ENCODE measurements around the gene PSMB10. TPM values are rescaled to one million over a fixed set of nuclear protein-coding genes. Genes with fewer than 3 reads are reported as not detected.

Gene PSMB10
- total and polyA plus RNA-seq, 2 donors (not counting 3 experiments of a cell fraction or from before 2014, with no cell fraction given), result 40.8 to 54.7 TPM

DNA sequence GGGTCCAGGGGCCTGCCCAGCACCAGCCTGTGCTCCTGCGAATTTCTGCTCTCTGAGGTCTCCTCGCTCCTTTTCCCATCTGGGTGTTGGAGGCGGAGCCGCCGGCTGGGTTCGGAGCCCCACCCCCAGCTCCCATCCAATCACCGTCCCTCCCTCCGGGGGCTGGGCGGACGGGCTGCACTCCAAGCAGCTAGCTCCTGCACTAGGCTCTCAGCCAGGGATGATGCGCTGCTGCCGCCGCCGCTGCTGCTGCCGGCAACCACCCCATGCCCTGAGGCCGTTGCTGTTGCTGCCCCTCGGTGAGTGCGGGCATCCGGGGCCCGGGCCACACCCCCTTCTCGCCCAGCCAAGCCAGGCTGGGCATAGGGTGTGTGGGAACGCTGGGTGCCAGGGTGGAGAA is 52.0 kb downstream of the PSMB10 start, which contains the start of gene NRN1L:
TSS of gene NRN1L (plus strand) at position 202 of the 400 bp plus-strand sequence. CDS start at position 221, 19 bp downstream.
- Histone ChIP-seq H3K4me3 (replicated peaks in 1 of 3; ENCODE audit: insufficient read depth in 1 of 3, low read depth in 1 of 3, low read length in 3 of 3) (no peak within 1 kb of the TSS), H3K9ac (replicated peaks; ENCODE audit: extremely low read depth, insufficient read depth, low read length) (no peak within 1 kb of the TSS), H3K36me3 (ENCODE audit: control insufficient read depth in 2 of 2, extremely low read depth in 1 of 2, insufficient read depth in 2 of 2, low read length in 2 of 2) (peaks cover 3 to 61% of the 10 kb centered on the region in 2 experiments), H3K9me3 (replicated peaks; ENCODE audit: control insufficient read depth, insufficient read depth, low read length) (no peaks in the 10 kb centered on the region), H3K4me1 (ENCODE audit: control insufficient read depth, extremely low read depth, insufficient read depth, low read length) (no peaks in the 10 kb centered on the region), H3K9me1 (replicated peaks; ENCODE audit: control insufficient read depth, extremely low read depth, insufficient read depth, low read length) (no peaks in the 10 kb centered on the region), H3K27me3 (ENCODE audit: control insufficient read depth in 2 of 2, insufficient read depth in 2 of 2, low read length in 2 of 2) (no peaks in the 10 kb centered on the region), H3K27ac (ENCODE audit: insufficient read depth, low read depth, low read length) (no peak within 1 kb of the TSS), H3K79me2 (ENCODE audit: control insufficient read depth, insufficient read depth, low read length) (no peaks in the 10 kb centered on the region), H3K4me2 (ENCODE audit: insufficient read depth, low read length) (no peak within 1 kb of the TSS), H2AFZ (ENCODE audit: low read depth, low read length) (no peak within 1 kb of the TSS), H4K20me1 (replicated peaks; ENCODE audit: control insufficient read depth, extremely low read depth, insufficient read depth, low read length) (no peaks in the 10 kb centered on the region)
- intact Hi-C loops (cut with micrococcal nuclease) (loop anchor here (5.0 kb wide), 1 partner anchor 178 kb away; no protein-coding TSS in a partner anchor), dilution Hi-C loops (cut with MboI; ENCODE audit: extremely low pct_ligation_motif_present, low sequenced_read_pairs) (no loop called here)
- FAIRE-seq (no peak), DNase-seq (ENCODE audit: low read depth, low spot score) (no peak)
- ChIA-PET POLR2A (no interaction called here), CTCF (interaction anchor here (1.6 to 5.4 kb wide), 14 partner anchors 8 to 181 kb away, joined by 6 to 106 read pairs (median 14); partner anchors contain the start of genes CTRL, PSKH1 and PSMB10)
- TF ChIP-seq, protein P1, sequence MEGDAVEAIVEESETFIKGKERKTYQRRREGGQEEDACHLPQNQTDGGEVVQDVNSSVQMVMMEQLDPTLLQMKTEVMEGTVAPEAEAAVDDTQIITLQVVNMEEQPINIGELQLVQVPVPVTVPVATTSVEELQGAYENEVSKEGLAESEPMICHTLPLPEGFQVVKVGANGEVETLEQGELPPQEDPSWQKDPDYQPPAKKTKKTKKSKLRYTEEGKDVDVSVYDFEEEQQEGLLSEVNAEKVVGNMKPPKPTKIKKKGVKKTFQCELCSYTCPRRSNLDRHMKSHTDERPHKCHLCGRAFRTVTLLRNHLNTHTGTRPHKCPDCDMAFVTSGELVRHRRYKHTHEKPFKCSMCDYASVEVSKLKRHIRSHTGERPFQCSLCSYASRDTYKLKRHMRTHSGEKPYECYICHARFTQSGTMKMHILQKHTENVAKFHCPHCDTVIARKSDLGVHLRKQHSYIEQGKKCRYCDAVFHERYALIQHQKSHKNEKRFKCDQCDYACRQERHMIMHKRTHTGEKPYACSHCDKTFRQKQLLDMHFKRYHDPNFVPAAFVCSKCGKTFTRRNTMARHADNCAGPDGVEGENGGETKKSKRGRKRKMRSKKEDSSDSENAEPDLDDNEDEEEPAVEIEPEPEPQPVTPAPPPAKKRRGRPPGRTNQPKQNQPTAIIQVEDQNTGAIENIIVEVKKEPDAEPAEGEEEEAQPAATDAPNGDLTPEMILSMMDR (IDR thresholded peaks at IDR 0.05; ENCODE audit: extremely low read depth in 1 of 2, insufficient read depth in 1 of 2, low read depth in 1 of 2, low read length in 2 of 2), result no peak
- no peak for TF ChIP-seq GATA2 (IDR thresholded peaks at IDR 0.05; ENCODE audit: insufficient read depth, insufficient read length, low read depth, low read length)
- TF ChIP-seq MYC (IDR thresholded peaks at IDR 0.05; ENCODE audit: low read depth, low read length), result no peak
- no peak for TF ChIP-seq JUN (IDR thresholded peaks at IDR 0.05; ENCODE audit: borderline replicate concordance, insufficient read depth, insufficient read length, low read depth)
- no peak for TF ChIP-seq POLR2AphosphoS5 (IDR thresholded peaks at IDR 0.05; ENCODE audit: insufficient read depth, low read depth, low read length)
- TF ChIP-seq EZH2 (IDR thresholded peaks at IDR 0.05; ENCODE audit: borderline replicate concordance, low read depth, low read length, severe bottlenecking), result no peak
- TF ChIP-seq, protein P2, sequence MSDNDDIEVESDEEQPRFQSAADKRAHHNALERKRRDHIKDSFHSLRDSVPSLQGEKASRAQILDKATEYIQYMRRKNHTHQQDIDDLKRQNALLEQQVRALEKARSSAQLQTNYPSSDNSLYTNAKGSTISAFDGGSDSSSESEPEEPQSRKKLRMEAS (IDR thresholded peaks at IDR 0.05; ENCODE audit: insufficient read depth, insufficient read length), result no peak
- TF ChIP-seq FOS (IDR thresholded peaks at IDR 0.05; ENCODE audit: borderline replicate concordance, insufficient read depth, low read length), result no peak
- TF ChIP-seq POLR2A (IDR thresholded peaks at IDR 0.05; ENCODE audit: low read depth, low read length), result no peak
- BruUV-seq (replicated peaks), result no TSS peak

Small RNA genes within 50 kb of the gene (small RNA-seq; reads per million reads assigned to genes)
- gene NRN1L (ENCODE audit: insufficient read depth, insufficient read length, low read depth, low replicate concordance), result not detected

Other genes starting within 250 kb of the PSMB10 start
- gene GFOD2, start 217.5 kb downstream of the PSMB10 start, total RNA-seq, result 43.7 and 47.5 TPM in 2 replicates
- 36.7 and 38.1 TPM in 2 replicates for gene GFOD2, start 217.5 kb downstream of the PSMB10 start, polyA plus RNA-seq
- gene RANBP10, start 130.3 kb downstream of the PSMB10 start, total RNA-seq, result 20.6 and 25.6 TPM in 2 replicates
- 28.3 and 28.8 TPM in 2 replicates for gene RANBP10, start 130.3 kb downstream of the PSMB10 start, polyA plus RNA-seq
- 0.95 and 1.0 TPM in 2 replicates for gene TSNAXIP1, start 130.0 kb downstream of the PSMB10 start, total RNA-seq
- 1.0 and 1.2 TPM in 2 replicates for gene TSNAXIP1, start 130.0 kb downstream of the PSMB10 start, polyA plus RNA-seq
- 22.6 and 24.0 TPM in 2 replicates for gene THAP11, start 94.5 kb downstream of the PSMB10 start, total RNA-seq
- 25.9 and 27.5 TPM in 2 replicates for gene THAP11, start 94.5 kb downstream of the PSMB10 start, polyA plus RNA-seq
- gene NUTF2, start 89.9 kb downstream of the PSMB10 start, total RNA-seq, result 199 and 208 TPM in 2 replicates
- 273 and 425 TPM in 2 replicates for gene NUTF2, start 89.9 kb downstream of the PSMB10 start, polyA plus RNA-seq
- gene CENPT, start 89.2 kb downstream of the PSMB10 start, total RNA-seq, result 57.5 and 60.3 TPM in 2 replicates
- gene CENPT, start 89.2 kb downstream of the PSMB10 start, polyA plus RNA-seq, result 61.3 and 70.3 TPM in 2 replicates
- 68.0 and 81.2 TPM in 2 replicates for gene EDC4, start 63.8 kb downstream of the PSMB10 start, total RNA-seq
- gene EDC4, start 63.8 kb downstream of the PSMB10 start, polyA plus RNA-seq, result 57.5 and 71.6 TPM in 2 replicates
- gene NRN1L, start 52.0 kb downstream of the PSMB10 start, total RNA-seq, result not detected in 2 replicates
- 0.37 and 1.0 TPM in 2 replicates for gene NRN1L, start 52.0 kb downstream of the PSMB10 start, polyA plus RNA-seq
- 25.9 and 27.0 TPM in 2 replicates for gene PSKH1, start 43.6 kb downstream of the PSMB10 start, total RNA-seq
- 42.6 and 48.8 TPM in 2 replicates for gene PSKH1, start 43.6 kb downstream of the PSMB10 start, polyA plus RNA-seq
- 1.0 and 1.8 TPM in 2 replicates for gene CTRL, start 5.0 kb downstream of the PSMB10 start, total RNA-seq
- gene CTRL, start 5.0 kb downstream of the PSMB10 start, polyA plus RNA-seq, result 1.1 TPM in 2 replicates
- gene LCAT, start 7.3 kb upstream of the PSMB10 start, total RNA-seq, result 44.9 and 46.1 TPM in 2 replicates
- gene LCAT, start 7.3 kb upstream of the PSMB10 start, polyA plus RNA-seq, result 22.6 and 32.5 TPM in 2 replicates
- 99.0 and 114 TPM in 2 replicates for gene SLC12A4, start 31.8 kb upstream of the PSMB10 start, total RNA-seq
- gene SLC12A4, start 31.8 kb upstream of the PSMB10 start, polyA plus RNA-seq, result 110 and 124 TPM in 2 replicates
- not detected in 2 replicates for gene DPEP3, start 43.6 kb upstream of the PSMB10 start, total RNA-seq
- gene DPEP3, start 43.6 kb upstream of the PSMB10 start, polyA plus RNA-seq, result 0.03 and 0.06 TPM in 2 replicates
- 0.18 and 0.27 TPM in 2 replicates for gene DPEP2, start 62.6 kb upstream of the PSMB10 start, total RNA-seq
- 1.7 and 1.8 TPM in 2 replicates for gene DPEP2, start 62.6 kb upstream of the PSMB10 start, polyA plus RNA-seq
- gene DPEP2NB, start 79.1 kb upstream of the PSMB10 start, total RNA-seq, result not detected in 2 replicates
- not detected in 2 replicates for gene DPEP2NB, start 79.1 kb upstream of the PSMB10 start, polyA plus RNA-seq
- gene DDX28, start 86.4 kb upstream of the PSMB10 start, total RNA-seq, result 7.9 and 8.4 TPM in 2 replicates
- gene DDX28, start 86.4 kb upstream of the PSMB10 start, polyA plus RNA-seq, result 12.5 and 14.9 TPM in 2 replicates
- 20.3 and 21.7 TPM in 2 replicates for gene DUS2, start 86.4 kb upstream of the PSMB10 start, total RNA-seq
- gene DUS2, start 86.4 kb upstream of the PSMB10 start, polyA plus RNA-seq, result 14.7 and 16.4 TPM in 2 replicates
- 30.5 and 33.1 TPM in 2 replicates for gene NFATC3, start 148.5 kb upstream of the PSMB10 start, total RNA-seq
- gene NFATC3, start 148.5 kb upstream of the PSMB10 start, polyA plus RNA-seq, result 15.6 and 15.8 TPM in 2 replicates

All from endothelial cell of umbilical vein (primary cell).